ENCODE measurements around the gene CCNC. TPM values are rescaled to one million over a fixed set of nuclear protein-coding genes. Genes with fewer than 3 reads are reported as not detected.

The CCNC gene
- total RNA-seq, 1 donor from 2014 or later, result 74.5 TPM

DNA sequence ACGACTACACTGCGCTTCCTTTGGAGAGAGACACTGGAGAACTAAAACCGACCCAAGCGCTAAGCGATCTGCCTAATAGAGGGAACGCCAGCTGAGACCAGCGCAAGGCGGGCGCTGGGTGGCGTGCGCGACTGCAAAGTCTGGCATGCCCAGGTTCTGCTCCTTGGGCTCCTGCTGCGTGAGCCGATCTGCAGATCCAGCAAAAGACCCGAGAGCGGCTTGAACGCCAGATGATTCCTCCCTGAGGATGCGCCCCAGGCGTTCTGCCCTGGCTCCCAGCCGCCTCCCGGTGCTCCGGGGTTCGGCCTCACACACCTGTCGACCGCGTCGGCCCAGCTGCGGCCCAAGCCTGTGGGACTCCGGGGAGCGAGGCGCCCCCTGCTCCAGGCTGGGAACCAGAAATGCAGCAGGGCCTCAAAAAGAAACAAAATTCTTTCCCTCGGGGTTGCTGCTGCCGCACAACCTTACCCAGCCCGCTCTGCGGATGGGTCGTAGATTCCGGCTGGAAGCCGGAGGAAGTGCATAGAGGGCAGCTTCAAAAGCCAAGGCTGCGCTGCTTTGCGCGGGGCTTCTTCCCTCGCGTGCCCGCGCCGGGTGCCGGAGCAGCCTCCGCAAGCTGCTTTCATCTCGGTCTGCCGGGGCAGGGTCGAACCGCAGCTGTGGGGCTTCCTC lies 20.3 kb upstream of the CCNC start:
- Mint-ChIP-seq H3K4me1 (ENCODE audit: low read depth) (peaks cover 6% of the 10 kb centered on the region), H3K9me3 (ENCODE audit: low read depth) (no peaks in the 10 kb centered on the region), H3K27me3 (peaks cover 86% of the 10 kb centered on the region), H3K27ac (no peak overlapping the region), H3K4me3 (ENCODE audit: low read depth) (peak overlapping the region; percentile 73), H3K36me3 (ENCODE audit: insufficient read depth) (no peaks in the 10 kb centered on the region)
- no peak for DNase-seq (ENCODE audit: low spot score, unreplicated experiment)
- TF ChIP-seq, protein P1, sequence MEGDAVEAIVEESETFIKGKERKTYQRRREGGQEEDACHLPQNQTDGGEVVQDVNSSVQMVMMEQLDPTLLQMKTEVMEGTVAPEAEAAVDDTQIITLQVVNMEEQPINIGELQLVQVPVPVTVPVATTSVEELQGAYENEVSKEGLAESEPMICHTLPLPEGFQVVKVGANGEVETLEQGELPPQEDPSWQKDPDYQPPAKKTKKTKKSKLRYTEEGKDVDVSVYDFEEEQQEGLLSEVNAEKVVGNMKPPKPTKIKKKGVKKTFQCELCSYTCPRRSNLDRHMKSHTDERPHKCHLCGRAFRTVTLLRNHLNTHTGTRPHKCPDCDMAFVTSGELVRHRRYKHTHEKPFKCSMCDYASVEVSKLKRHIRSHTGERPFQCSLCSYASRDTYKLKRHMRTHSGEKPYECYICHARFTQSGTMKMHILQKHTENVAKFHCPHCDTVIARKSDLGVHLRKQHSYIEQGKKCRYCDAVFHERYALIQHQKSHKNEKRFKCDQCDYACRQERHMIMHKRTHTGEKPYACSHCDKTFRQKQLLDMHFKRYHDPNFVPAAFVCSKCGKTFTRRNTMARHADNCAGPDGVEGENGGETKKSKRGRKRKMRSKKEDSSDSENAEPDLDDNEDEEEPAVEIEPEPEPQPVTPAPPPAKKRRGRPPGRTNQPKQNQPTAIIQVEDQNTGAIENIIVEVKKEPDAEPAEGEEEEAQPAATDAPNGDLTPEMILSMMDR (IDR thresholded peaks at IDR 0.05; ENCODE audit: unreplicated experiment), result peak; percentile 52

DNA sequence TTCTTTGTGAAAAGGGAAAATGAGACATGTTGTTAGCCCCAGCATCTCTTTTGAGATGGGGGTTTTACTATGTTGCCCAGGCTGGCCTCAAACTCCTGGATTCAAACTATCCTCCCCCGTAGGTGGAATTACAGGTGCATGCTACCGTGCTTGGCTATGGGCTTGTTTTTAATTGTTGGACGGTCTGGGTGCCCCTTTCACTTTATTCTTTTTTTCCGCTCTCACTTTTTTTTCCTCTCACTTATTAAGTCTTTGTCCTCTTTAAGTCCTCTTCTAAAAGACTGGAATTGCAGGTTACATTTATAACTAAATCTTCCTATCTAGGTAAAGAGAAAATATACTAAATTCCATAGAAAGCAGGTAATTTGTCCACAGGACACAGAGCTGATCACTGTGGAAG lies 19.3 kb upstream of the CCNC start:
- Mint-ChIP-seq H3K27me3 (peaks cover 87% of the 10 kb centered on the region), H3K9me3 (ENCODE audit: low read depth) (no peaks in the 10 kb centered on the region), H3K4me3 (ENCODE audit: low read depth) (no peak overlapping the region), H3K36me3 (ENCODE audit: insufficient read depth) (no peaks in the 10 kb centered on the region), H3K27ac (no peak overlapping the region), H3K4me1 (ENCODE audit: low read depth) (peaks cover 6% of the 10 kb centered on the region)
- TF ChIP-seq, protein P1 (IDR thresholded peaks at IDR 0.05; ENCODE audit: unreplicated experiment), result no peak
- no peak for DNase-seq (ENCODE audit: low spot score, unreplicated experiment)

DNA sequence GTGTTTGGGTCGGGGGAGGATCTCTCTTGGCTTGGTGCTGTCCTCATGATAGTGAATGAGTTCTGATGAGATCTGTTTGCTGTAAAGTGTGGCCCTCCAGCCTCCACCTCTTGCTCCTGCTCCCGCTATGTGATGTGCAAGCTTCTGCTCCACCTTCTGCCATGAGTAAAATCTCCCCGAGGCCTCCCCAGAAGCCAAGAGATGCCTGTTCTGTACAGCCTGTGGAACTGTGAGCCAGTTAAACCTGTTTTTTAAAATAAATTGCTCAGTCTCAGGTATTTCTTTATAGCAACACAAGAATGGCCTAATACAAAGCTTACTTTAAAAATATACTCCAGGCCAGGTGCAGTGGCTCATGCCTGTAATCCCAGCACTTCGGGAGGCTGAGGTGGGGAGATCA lies 11.3 kb upstream of the CCNC start:
- Mint-ChIP-seq H3K9me3 (ENCODE audit: low read depth) (no peaks in the 10 kb centered on the region), H3K36me3 (ENCODE audit: insufficient read depth) (no peaks in the 10 kb centered on the region), H3K27me3 (peaks cover 60% of the 10 kb centered on the region), H3K27ac (no peak overlapping the region), H3K4me1 (ENCODE audit: low read depth) (no peaks in the 10 kb centered on the region), H3K4me3 (ENCODE audit: low read depth) (no peak overlapping the region)
- DNase-seq (ENCODE audit: low spot score, unreplicated experiment), result no peak
- TF ChIP-seq, protein P1 (IDR thresholded peaks at IDR 0.05; ENCODE audit: unreplicated experiment), result no peak

DNA sequence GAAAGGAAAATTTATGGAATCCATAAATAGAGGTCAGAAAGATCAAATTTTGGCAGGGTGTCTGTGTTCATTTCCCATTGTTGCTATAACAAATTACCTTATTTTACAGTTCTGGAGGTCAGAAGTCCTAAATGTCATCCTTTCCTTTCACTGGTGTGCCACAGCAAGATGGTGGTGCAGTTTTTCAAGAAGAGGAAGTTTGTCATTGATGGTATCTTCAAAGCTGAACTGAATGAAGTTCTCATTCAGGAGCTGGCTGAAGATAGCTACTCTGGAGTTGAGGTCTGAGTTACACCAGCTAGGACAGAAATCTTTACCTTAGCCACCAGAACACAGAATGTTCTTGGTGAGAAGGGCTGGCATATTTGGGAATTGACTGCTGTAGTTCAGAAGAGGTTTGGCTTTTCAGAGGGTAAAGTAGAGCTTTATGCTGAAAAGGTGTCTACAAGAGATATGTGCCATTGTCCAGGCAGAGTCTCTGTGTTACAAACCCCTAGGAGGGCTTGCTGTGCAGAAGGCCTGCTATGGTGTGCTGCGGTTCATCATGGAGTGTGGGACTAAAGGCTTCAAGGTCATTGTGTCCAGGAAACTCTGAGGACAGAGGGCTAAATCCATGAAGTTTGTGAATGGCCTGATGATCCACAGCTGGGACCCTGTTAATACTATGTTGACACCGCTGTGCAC lies 7.2 kb upstream of the CCNC start:
- Mint-ChIP-seq H3K27me3 (peaks cover 26% of the 10 kb centered on the region), H3K27ac (no peak overlapping the region), H3K9me3 (ENCODE audit: low read depth) (no peaks in the 10 kb centered on the region), H3K4me3 (ENCODE audit: low read depth) (no peak overlapping the region), H3K36me3 (ENCODE audit: insufficient read depth) (no peaks in the 10 kb centered on the region), H3K4me1 (ENCODE audit: low read depth) (peaks cover 8% of the 10 kb centered on the region)
- DNase-seq (ENCODE audit: low spot score, unreplicated experiment), result no peak
- TF ChIP-seq, protein P1 (IDR thresholded peaks at IDR 0.05; ENCODE audit: unreplicated experiment), result no peak

DNA sequence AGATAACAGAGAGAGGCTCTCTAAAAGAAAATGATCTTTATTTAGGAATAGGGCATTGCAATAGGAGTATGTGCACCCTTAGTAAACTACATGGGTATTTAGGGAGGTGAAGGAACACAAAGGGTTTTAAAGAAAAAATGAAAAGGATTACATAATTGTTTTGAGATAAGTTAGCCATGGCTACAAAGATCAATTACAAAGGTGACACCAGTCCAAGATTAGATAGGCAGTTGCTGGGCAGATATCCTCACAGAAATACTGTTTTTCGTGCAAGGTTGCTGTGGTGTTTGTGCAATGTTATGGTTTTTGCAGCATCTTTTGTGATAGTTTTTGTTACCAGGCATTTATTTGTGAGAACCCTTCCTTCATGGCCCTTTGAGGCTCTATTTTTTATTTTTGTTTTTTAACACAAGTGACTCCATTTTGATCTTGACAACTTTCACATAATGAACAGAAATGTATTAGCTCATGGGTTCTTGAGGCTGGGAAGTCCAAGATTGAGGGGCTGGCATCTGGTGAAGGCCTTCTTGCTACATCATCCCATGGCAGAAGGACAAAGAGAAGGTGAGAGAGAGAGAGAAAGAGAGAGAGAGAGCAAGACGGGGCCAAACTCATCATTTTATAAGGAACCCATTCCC lies 5.6 kb upstream of the CCNC start:
- H3K36me3 Mint-ChIP-seq (ENCODE audit: insufficient read depth), result no peaks in the 10 kb centered on the region
- H3K27ac Mint-ChIP-seq, result no peak overlapping the region
- TF ChIP-seq, protein P1 (IDR thresholded peaks at IDR 0.05; ENCODE audit: unreplicated experiment), result no peak
- DNase-seq (ENCODE audit: low spot score, unreplicated experiment), result no peak
- no peak overlapping the region for H3K4me3 Mint-ChIP-seq (ENCODE audit: low read depth)
- peaks cover 8% of the 10 kb centered on the region for H3K4me1 Mint-ChIP-seq (ENCODE audit: low read depth)
- H3K27me3 Mint-ChIP-seq, result peaks cover 16% of the 10 kb centered on the region
- H3K9me3 Mint-ChIP-seq (ENCODE audit: low read depth), result no peaks in the 10 kb centered on the region
